HUES64 (cell line): ENCODE results near the gene RAB27B.
"Not testable (repeated sequence)": the region's sequence is repeated elsewhere in the genome, so short reads cannot be mapped to it uniquely, and the experiment has no call there.

ENCODE experiments used
- H3K27ac ChIP-seq: 2 replicates; pipeline ENCODE4 v1.7.0; 2013; ENCODE audit warnings: low read depth, low read length, inconsistent platforms
- H3K27me3 ChIP-seq: 2 replicates; pipeline ENCODE4 v1.6.1; 2013; ENCODE audit warnings: mild to moderate bottlenecking, low read length; ENCODE audit not compliant: insufficient read depth
- H3K36me3 ChIP-seq: 2 replicates; pipeline ENCODE4 v1.6.1; 2013; ENCODE audit warnings: mild to moderate bottlenecking, low read length; ENCODE audit not compliant: insufficient read depth
- H3K4me1 ChIP-seq: 2 replicates; pipeline ENCODE4 v1.6.1; 2013; ENCODE audit warnings: mild to moderate bottlenecking, low read length, moderate library complexity; ENCODE audit not compliant: insufficient read depth
- H3K4me3 ChIP-seq: 2 replicates; pipeline ENCODE4 v1.5.1; 2013; ENCODE audit warnings: mild to moderate bottlenecking, low read length, moderate library complexity
- H3K9ac ChIP-seq: 2 replicates; pipeline ENCODE4 v1.6.1; 2013; ENCODE audit warnings: mild to moderate bottlenecking, low read depth, low read length
- H3K9me3 ChIP-seq: 2 replicates; pipeline ENCODE4 v1.6.1; 2013; ENCODE audit warnings: low read depth, low read length; ENCODE audit not compliant: insufficient read depth
- WGBS: fragments of 150-250, 120-280 bp; methylation state at CpG from one replicate; pipeline ENCODE4 v1.1.7; 2013; ENCODE audit warnings: missing lambda C conversion rate; 5-methylcytosine and 5-hydroxymethylcytosine counted together

RAB27B gene

GRCh38 chr18:54798186-54798585, 30.1 kb upstream of the RAB27B start:
- Histone ChIP-seq H3K4me3 (no peak overlapping the region), H3K36me3 (no peaks in the 10 kb centered on the region), H3K9me3 (no peaks in the 10 kb centered on the region), H3K9ac (no peak overlapping the region), H3K4me1 (no peaks in the 10 kb centered on the region), H3K27ac (no peak overlapping the region), H3K27me3 (no peaks in the 10 kb centered on the region)
- 90% methylated on average over 3 of the region's 3 CpGs for WGBS

GRCh38 chr18:54801374-54801773, 26.9 kb upstream of the RAB27B start:
- Histone ChIP-seq H3K27me3 (no peaks in the 10 kb centered on the region), H3K4me3 (no peak overlapping the region), H3K9ac (no peak overlapping the region), H3K4me1 (no peaks in the 10 kb centered on the region), H3K27ac (no peak overlapping the region), H3K9me3 (no peaks in the 10 kb centered on the region), H3K36me3 (no peaks in the 10 kb centered on the region)
- WGBS: 100% methylated on average over 1 of the region's 1 CpG

- Histone ChIP-seq H3K27ac (no peak overlapping the region), H3K4me1 (no peaks in the 10 kb centered on the region), H3K36me3 (no peaks in the 10 kb centered on the region), H3K4me3 (no peak overlapping the region), H3K9me3 (no peaks in the 10 kb centered on the region), H3K9ac (no peak overlapping the region), H3K27me3 (no peaks in the 10 kb centered on the region)
- 82% methylated on average over 2 of the region's 2 CpGs for WGBS
These were observed 26.1 kb upstream of the RAB27B start for GRCh38 chr18:54802178-54802577.

GRCh38 chr18:54802686-54803395, 25.4 kb upstream of the RAB27B start:
- WGBS: 91% methylated on average over 2 of the region's 2 CpGs
- no peak overlapping the region for H3K27ac ChIP-seq
- no peak overlapping the region for H3K4me3 ChIP-seq
- no peaks in the 10 kb centered on the region for H3K4me1 ChIP-seq
- H3K27me3 ChIP-seq: no peaks in the 10 kb centered on the region
- H3K9ac ChIP-seq: no peak overlapping the region
- no peaks in the 10 kb centered on the region for H3K9me3 ChIP-seq
- H3K36me3 ChIP-seq: no peaks in the 10 kb centered on the region

GRCh38 chr18:54805571-54806334, 22.5 kb upstream of the RAB27B start:
- WGBS: 92% methylated on average over 2 of the region's 3 CpGs
- Histone ChIP-seq H3K27me3 (no peaks in the 10 kb centered on the region), H3K27ac (no peak overlapping the region), H3K9ac (no peak overlapping the region), H3K4me3 (no peak overlapping the region), H3K36me3 (no peaks in the 10 kb centered on the region), H3K9me3 (no peaks in the 10 kb centered on the region), H3K4me1 (no peaks in the 10 kb centered on the region)

GRCh38 chr18:54806526-54806925, 21.8 kb upstream of the RAB27B start:
- Histone ChIP-seq H3K27me3 (no peaks in the 10 kb centered on the region), H3K27ac (no peak overlapping the region), H3K4me1 (no peaks in the 10 kb centered on the region), H3K36me3 (no peaks in the 10 kb centered on the region), H3K4me3 (no peak overlapping the region), H3K9me3 (no peaks in the 10 kb centered on the region), H3K9ac (no peak overlapping the region)

- Histone ChIP-seq H3K4me1 (no peaks in the 10 kb centered on the region), H3K27me3 (no peaks in the 10 kb centered on the region), H3K4me3 (no peak overlapping the region), H3K9me3 (no peaks in the 10 kb centered on the region), H3K9ac (no peak overlapping the region), H3K36me3 (no peaks in the 10 kb centered on the region), H3K27ac (no peak overlapping the region)
- 95% methylated on average over 2 of the region's 2 CpGs for WGBS
These were observed 21.0 kb upstream of the RAB27B start for GRCh38 chr18:54807303-54807702.

GRCh38 chr18:54810662-54811061, 17.6 kb upstream of the RAB27B start:
- H3K36me3 ChIP-seq, H3K4me3 ChIP-seq, H3K27ac ChIP-seq, H3K9ac ChIP-seq, H3K9me3 ChIP-seq, H3K27me3 ChIP-seq, H3K4me1 ChIP-seq: not testable (repeated sequence)
- 90% methylated on average over 3 of the region's 5 CpGs for WGBS

GRCh38 chr18:54812885-54813284, 15.4 kb upstream of the RAB27B start:
- H3K4me1 ChIP-seq: no peaks in the 10 kb centered on the region
- no peak overlapping the region for H3K9ac ChIP-seq
- H3K27me3 ChIP-seq: no peaks in the 10 kb centered on the region
- H3K36me3 ChIP-seq: no peaks in the 10 kb centered on the region
- no peak overlapping the region for H3K4me3 ChIP-seq
- H3K9me3 ChIP-seq: no peaks in the 10 kb centered on the region
- 87% methylated on average over 1 of the region's 2 CpGs for WGBS
- no peak overlapping the region for H3K27ac ChIP-seq

GRCh38 chr18:54813305-54813704, 15.0 kb upstream of the RAB27B start:
- H3K27ac ChIP-seq: no peak overlapping the region
- H3K9ac ChIP-seq: no peak overlapping the region
- H3K9me3 ChIP-seq: no peaks in the 10 kb centered on the region
- WGBS: 94% methylated on average over 1 of the region's 1 CpG
- no peaks in the 10 kb centered on the region for H3K36me3 ChIP-seq
- H3K4me3 ChIP-seq: no peak overlapping the region
- no peaks in the 10 kb centered on the region for H3K4me1 ChIP-seq
- H3K27me3 ChIP-seq: no peaks in the 10 kb centered on the region

GRCh38 chr18:54813977-54814565, 14.2 kb upstream of the RAB27B start:
- H3K36me3 ChIP-seq: no peaks in the 10 kb centered on the region
- WGBS: 92% methylated on average over 1 of the region's 1 CpG
- no peak overlapping the region for H3K4me3 ChIP-seq
- no peaks in the 10 kb centered on the region for H3K4me1 ChIP-seq
- H3K27me3 ChIP-seq: no peaks in the 10 kb centered on the region
- no peak overlapping the region for H3K9ac ChIP-seq
- no peak overlapping the region for H3K27ac ChIP-seq
- H3K9me3 ChIP-seq: no peaks in the 10 kb centered on the region
